ENCODE results near the gene ITGB8. TPM values are rescaled to one million over a fixed set of nuclear protein-coding genes. Genes with fewer than 3 reads are reported as not detected.

The ITGB8 gene
- total and polyA plus RNA-seq, 4 donors: 0.16 to 2.8 (median 0.51) TPM

DNA sequence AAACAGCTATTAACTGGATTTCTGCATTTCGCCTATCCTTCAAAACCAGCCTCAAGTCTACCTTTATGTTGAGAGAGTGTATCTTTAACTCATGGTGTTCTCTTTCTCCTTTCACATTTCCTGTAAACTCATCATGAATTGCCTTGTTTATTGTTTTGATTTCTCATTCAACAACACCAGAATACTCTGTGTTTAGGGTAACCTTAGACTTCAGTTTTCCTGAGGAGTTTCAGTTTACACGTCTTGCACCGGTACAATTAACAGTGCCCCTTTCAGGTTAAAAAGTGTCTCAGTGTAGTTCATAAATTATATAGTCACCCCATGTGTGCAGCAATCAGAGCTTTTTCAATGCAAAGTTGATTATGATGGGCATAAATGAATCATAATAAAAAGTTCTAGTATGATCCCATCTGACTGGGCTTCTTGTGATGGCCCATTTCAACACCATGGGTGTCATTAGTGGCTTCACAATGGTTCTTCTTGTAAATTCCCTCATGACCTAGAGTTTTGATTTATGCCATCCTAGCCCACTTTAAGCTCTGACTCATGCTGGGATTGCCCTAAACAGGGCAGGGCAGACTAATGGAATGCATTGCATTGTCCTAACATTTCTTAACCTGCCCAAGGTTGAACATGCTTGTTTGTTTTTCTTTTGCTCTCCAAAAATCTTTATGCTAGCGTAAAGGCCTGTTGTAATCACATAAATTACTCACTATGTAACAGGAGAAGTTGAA is 22.0 kb downstream of the ITGB8 start:
- Histone ChIP-seq H3K9ac (ENCODE audit: low read depth in 1 of 2, low read length in 2 of 2) (no peak overlapping the region), H3K4me3 (ENCODE audit: low read depth in 1 of 3, low read length in 3 of 3) (no peak overlapping the region), H3K9me3 (ENCODE audit: control insufficient read depth in 4 of 4, low read length in 3 of 4) (no peaks in the 10 kb centered on the region), H3K36me3 (ENCODE audit: control insufficient read depth in 4 of 4, insufficient read depth in 3 of 4, low read depth in 1 of 4, low read length in 3 of 4) (no peaks in the 10 kb centered on the region), H3K4me1 (ENCODE audit: control insufficient read depth in 4 of 4, insufficient read depth in 4 of 4, low read length in 3 of 4) (no peaks in the 10 kb centered on the region), H3K27me3 (ENCODE audit: control insufficient read depth in 4 of 4, insufficient read depth in 4 of 4, low read length in 3 of 4) (no peaks in the 10 kb centered on the region), H3K27ac (ENCODE audit: low read depth in 1 of 2, low read length in 2 of 2) (no peak overlapping the region)
- WGBS: 84% methylated on average over 4 of the region's 4 CpGs
- TF ChIP-seq JUND (IDR thresholded peaks at IDR 0.05): no peak
- TF ChIP-seq YY1 (IDR thresholded peaks at IDR 0.05): no peak
- no peak for TF ChIP-seq ZBTB33 (IDR thresholded peaks at IDR 0.05)
- TF ChIP-seq GABPA (IDR thresholded peaks at IDR 0.05 in 1 of 2, conservative IDR thresholded peaks at IDR 0.05 in 1 of 2): no peak
- TF ChIP-seq REST (IDR thresholded peaks at IDR 0.05): no peak
- no peak for TF ChIP-seq FOXA1 (IDR thresholded peaks at IDR 0.05)
- no peak for TF ChIP-seq RAD21 (IDR thresholded peaks at IDR 0.05)
- no peak for TF ChIP-seq FOXA2 (IDR thresholded peaks at IDR 0.05)
- no peak for TF ChIP-seq SP1 (IDR thresholded peaks at IDR 0.05)
- TF ChIP-seq ATF3 (IDR thresholded peaks at IDR 0.05): no peak
- TF ChIP-seq HNF4G (IDR thresholded peaks at IDR 0.05): no peak
- TF ChIP-seq HNF4A (conservative IDR thresholded peaks at IDR 0.05): no peak
- no peak for DNase-seq (ENCODE audit: low spot score)

- no peaks in the 10 kb centered on the region for H3K9me3 ChIP-seq (ENCODE audit: control insufficient read depth in 4 of 4, low read length in 3 of 4)
- no peaks in the 10 kb centered on the region for H3K27me3 ChIP-seq (ENCODE audit: control insufficient read depth in 4 of 4, insufficient read depth in 4 of 4, low read length in 3 of 4)
- no peak overlapping the region for H3K9ac ChIP-seq (ENCODE audit: low read depth in 1 of 2, low read length in 2 of 2)
- H3K4me1 ChIP-seq (ENCODE audit: control insufficient read depth in 4 of 4, insufficient read depth in 4 of 4, low read length in 3 of 4): no peaks in the 10 kb centered on the region
- no peak for TF ChIP-seq REST (IDR thresholded peaks at IDR 0.05)
- no peak for TF ChIP-seq RAD21 (IDR thresholded peaks at IDR 0.05)
- no peak for TF ChIP-seq YY1 (IDR thresholded peaks at IDR 0.05)
- H3K27ac ChIP-seq (ENCODE audit: low read depth in 1 of 2, low read length in 2 of 2): no peak overlapping the region
- H3K4me3 ChIP-seq (ENCODE audit: low read depth in 1 of 3, low read length in 3 of 3): no peak overlapping the region
- no peak for DNase-seq (ENCODE audit: low spot score)
- H3K36me3 ChIP-seq (ENCODE audit: control insufficient read depth in 4 of 4, insufficient read depth in 3 of 4, low read depth in 1 of 4, low read length in 3 of 4): no peaks in the 10 kb centered on the region
- WGBS: 62% methylated on average over 9 of the region's 9 CpGs
Measured at GRCh38 chr7:20354610-20355528, 24.2 kb downstream of the ITGB8 start.
